H9 (cell line): ENCODE results near the gene MAP7. TPM values are rescaled to one million over a fixed set of nuclear protein-coding genes. Genes with fewer than 3 reads are reported as not detected.

Source experiments
- DNase-seq: peaks from one replicate; pipeline ENCODE4 v3.0.0-alpha.2; 2017
- H2AFZ ChIP-seq: one replicate; pipeline ENCODE4 v1.6.1; 2013; ENCODE audit warnings: mild to moderate bottlenecking, low read length, control low read depth, moderate library complexity
- H2AK5ac ChIP-seq: 2 replicates; pipeline ENCODE4 v1.6.1; 2013; ENCODE audit warnings: low read length, control low read depth, mixed read lengths; ENCODE audit not compliant: insufficient read length
- H2BK120ac ChIP-seq: one replicate; pipeline ENCODE4 v1.6.1; 2013; ENCODE audit warnings: low read depth, mild to moderate bottlenecking, low read length, control low read depth, inconsistent platforms; ENCODE audit not compliant: poor library complexity, severe bottlenecking
- H2BK12ac ChIP-seq: 2 replicates; pipeline ENCODE4 v1.6.1; 2013; ENCODE audit warnings: low read length, control low read depth, mixed read lengths, low read depth; ENCODE audit not compliant: insufficient read length
- H2BK15ac ChIP-seq: 2 replicates; pipeline ENCODE4 v1.6.1; 2013; ENCODE audit warnings: low read depth, low read length, control low read depth
- H2BK20ac ChIP-seq: one replicate; pipeline ENCODE4 v1.6.1; 2013; ENCODE audit warnings: low read depth, mild to moderate bottlenecking, low read length, control low read depth, inconsistent platforms; ENCODE audit not compliant: poor library complexity, severe bottlenecking
- H2BK5ac ChIP-seq: 2 replicates; pipeline ENCODE4 v1.6.1; 2013; ENCODE audit warnings: low read length, control low read depth, mixed read lengths; ENCODE audit not compliant: insufficient read length
- H3K14ac ChIP-seq: 2 replicates; pipeline ENCODE4 v1.6.1; 2013; ENCODE audit warnings: low read length, control low read depth; ENCODE audit not compliant: insufficient read depth
- H3K18ac ChIP-seq: 2 replicates; pipeline ENCODE4 v1.6.1; 2013; ENCODE audit warnings: low read depth, mild to moderate bottlenecking, mixed read lengths, low read length, control low read depth; ENCODE audit not compliant: insufficient read length
- H3K23ac ChIP-seq: 2 replicates; pipeline ENCODE4 v1.6.1; 2013; ENCODE audit warnings: low read length, control low read depth, mixed read lengths, low read depth; ENCODE audit not compliant: insufficient read length
- H3K23me2 ChIP-seq: 2 replicates; pipeline ENCODE4 v1.6.1; 2013; ENCODE audit warnings: low read depth, mild to moderate bottlenecking, mixed read lengths, low read length, control low read depth; ENCODE audit not compliant: insufficient read length, poor library complexity, severe bottlenecking
- H3K27ac ChIP-seq: 2 replicates; pipeline ENCODE4 v1.5.1; 2013; ENCODE audit warnings: low read length, control low read depth, mixed read lengths, low read depth; ENCODE audit not compliant: insufficient read length
- H3K27me3 ChIP-seq: 2 replicates; pipeline ENCODE4 v1.6.1; 2013; ENCODE audit warnings: low read length, control low read depth, inconsistent platforms; ENCODE audit not compliant: insufficient read depth
- H3K4ac ChIP-seq: 2 replicates; pipeline ENCODE4 v1.6.1; 2013; ENCODE audit warnings: low read depth, mild to moderate bottlenecking, control low read depth, inconsistent platforms, low read length, moderate library complexity
- H3K4me1 ChIP-seq: 2 replicates; pipeline ENCODE4 v1.6.1; 2013; ENCODE audit warnings: low read length, control low read depth, inconsistent platforms; ENCODE audit not compliant: insufficient read depth
- H3K4me2 ChIP-seq: 2 replicates; pipeline ENCODE4 v1.6.1; 2013; ENCODE audit warnings: low read length, control low read depth, mixed read lengths; ENCODE audit not compliant: insufficient read length, insufficient read depth
- H3K56ac ChIP-seq: 2 replicates; pipeline ENCODE4 v1.6.1; 2013; ENCODE audit warnings: low read depth, mild to moderate bottlenecking, mixed read lengths, low read length, control low read depth; ENCODE audit not compliant: insufficient read length
- H3K79me1 ChIP-seq: 2 replicates; pipeline ENCODE4 v1.6.1; 2013; ENCODE audit warnings: low read depth, mild to moderate bottlenecking, moderate library complexity, low read length, control low read depth, inconsistent platforms; ENCODE audit not compliant: insufficient read depth, poor library complexity, severe bottlenecking
- H3K79me2 ChIP-seq: 2 replicates; pipeline ENCODE4 v1.6.1; 2013; ENCODE audit warnings: low read length, control low read depth, inconsistent platforms; ENCODE audit not compliant: insufficient read depth
- H3K9ac ChIP-seq: 2 replicates; pipeline ENCODE4 v1.6.1; 2013; ENCODE audit warnings: low read length, control low read depth, mixed read lengths; ENCODE audit not compliant: insufficient read length; ENCODE audit errors: extremely low read depth
- H3K9me3 ChIP-seq: one replicate; pipeline ENCODE4 v1.6.1; 2013; ENCODE audit warnings: low read depth, low read length, inconsistent platforms; ENCODE audit not compliant: control insufficient read depth
- H3T11ph ChIP-seq: one replicate; pipeline ENCODE4 v1.6.1; 2013; ENCODE audit warnings: mild to moderate bottlenecking, low read length, control low read depth, inconsistent platforms
- H4K20me1 ChIP-seq: one replicate; pipeline ENCODE4 v1.6.1; 2013; ENCODE audit not compliant: control insufficient read depth, insufficient read length, insufficient read depth
- H4K5ac ChIP-seq: 2 replicates; pipeline ENCODE4 v1.6.1; 2013; ENCODE audit warnings: low read depth, mild to moderate bottlenecking, mixed read lengths, low read length, control low read depth; ENCODE audit not compliant: insufficient read length
- H4K8ac ChIP-seq: replicated peaks from 2 replicates; pipeline ENCODE4 v1.6.1; 2013; ENCODE audit warnings: low read length, control low read depth, mixed read lengths, low read depth; ENCODE audit not compliant: insufficient read length
- H4K91ac ChIP-seq: 2 replicates; pipeline ENCODE4 v1.6.1; 2013; ENCODE audit warnings: low read depth, mild to moderate bottlenecking, moderate library complexity, mixed read lengths, low read length, control low read depth; ENCODE audit not compliant: insufficient read length
- H3K27ac Mint-ChIP-seq, 3 experiments: 2 replicates in 2 of 3; 3 replicates in 1 of 3; pipeline ENCODE4 v1.8.0; 2020 to 2021; ENCODE audit warnings: mixed read lengths in 3 of 3, mild to moderate bottlenecking in 1 of 3, moderate library complexity in 1 of 3
- H3K27me3 Mint-ChIP-seq: 2 replicates; pipeline ENCODE4 v1.8.0; 2021; ENCODE audit warnings: low read depth, mild to moderate bottlenecking, moderate library complexity, mixed read lengths
- H3K36me3 Mint-ChIP-seq, 3 experiments: 2 replicates in 2 of 3; 3 replicates in 1 of 3; pipeline ENCODE4 v1.8.0; 2020 to 2021; ENCODE audit warnings: low read depth in 3 of 3, mixed read lengths in 3 of 3; ENCODE audit not compliant: insufficient read depth in 1 of 3
- H3K4me1 Mint-ChIP-seq, 2 experiments: 2 replicates each; pipeline ENCODE4 v1.8.0; 2020; ENCODE audit warnings: mixed read lengths in 2 of 2
- H3K4me3 Mint-ChIP-seq, 2 experiments: 2 replicates in 1 of 2; 3 replicates in 1 of 2; pipeline ENCODE4 v1.8.0; 2020 to 2021; ENCODE audit warnings: mild to moderate bottlenecking in 2 of 2, mixed read lengths in 2 of 2, moderate library complexity in 1 of 2
- H3K9me3 Mint-ChIP-seq, 2 experiments: 2 replicates in 1 of 2; 3 replicates in 1 of 2; pipeline ENCODE4 v1.8.0; 2020; ENCODE audit warnings: mild to moderate bottlenecking in 2 of 2, mixed read lengths in 2 of 2, moderate library complexity in 1 of 2
- CTCF ChIP-seq: fragments of 200-600 bp; sonication (generic); conservative IDR thresholded peaks from 3 replicates; pipeline ENCODE4 v1.8.0; 2021; ENCODE audit warnings: antibody characterized with exemption, mild to moderate bottlenecking
- WGBS: extraction: QIAGEN DNeasy Blood & Tissue Kit; methylation state at CpG from one replicate; pipeline ENCODE4 v1.1.7; 2013; ENCODE audit warnings: missing lambda C conversion rate, low lambda C conversion rate, mixed read lengths; ENCODE audit not compliant: insufficient read length; ENCODE audit errors: extremely low coverage; 5-methylcytosine and 5-hydroxymethylcytosine counted together
- total RNA-seq: library from RNA; stranded (reverse); gene quantifications from 2 replicates; pipeline ENCODE4 v1.2.1, GENCODE V29; 2021

Gene MAP7
- total RNA-seq, 1 experiment from 2014 or later: 51.1 TPM

DNA sequence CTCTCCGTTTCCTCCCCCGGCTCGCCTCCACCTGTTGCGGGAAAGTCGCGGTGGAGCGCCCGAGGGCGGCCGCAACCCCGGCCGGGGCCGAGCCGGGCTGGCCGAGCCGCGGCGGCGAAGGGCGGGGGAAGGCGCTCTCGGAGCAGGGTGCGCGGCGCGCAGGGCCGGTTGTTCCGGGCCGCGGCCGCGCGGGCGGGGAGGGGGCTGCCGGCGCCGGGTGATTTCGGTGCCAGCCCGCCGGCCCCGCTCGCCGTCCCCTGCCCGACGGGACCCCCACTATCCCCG lies 235 bp downstream of the MAP7 start:
- no peak overlapping the region for H2BK5ac ChIP-seq
- H3K23me2 ChIP-seq: peaks cover 14% of the 10 kb centered on the region
- DNase-seq: no peak
- H3K9ac ChIP-seq: peak overlapping the region; percentile 62
- Mint-ChIP-seq H3K36me3 (no peaks in the 10 kb centered on the region), H3K4me1 (peaks cover 37 to 41% of the 10 kb centered on the region in 2 experiments), H3K27ac (no peak overlapping the region), H3K4me3 (peak overlapping the region; percentile 85 to 95), H3K27me3 (peaks cover 42% of the 10 kb centered on the region), H3K9me3 (no peaks in the 10 kb centered on the region)
- H3K27ac ChIP-seq: no peak overlapping the region
- H2AFZ ChIP-seq: no peak overlapping the region
- no peak overlapping the region for H3K56ac ChIP-seq
- H2BK20ac ChIP-seq: no peak overlapping the region
- no peak overlapping the region for H2BK15ac ChIP-seq
- peak overlapping the region; percentile 92 for H3K4me2 ChIP-seq
- H3K79me2 ChIP-seq: peaks cover 12% of the 10 kb centered on the region; the same call in 1 of the 2 replicates
- no peak overlapping the region for H3T11ph ChIP-seq
- H2BK12ac ChIP-seq: no peak overlapping the region
- peak overlapping the region; percentile 63; the same call in 1 of the 2 replicates for H3K14ac ChIP-seq
- peaks cover 2% of the 10 kb centered on the region for H3K79me1 ChIP-seq
- H2AK5ac ChIP-seq: no peak overlapping the region
- H3K23ac ChIP-seq: no peak overlapping the region
- H4K20me1 ChIP-seq: no peaks in the 10 kb centered on the region
- H2BK120ac ChIP-seq: no peak overlapping the region
- no peak overlapping the region for H4K5ac ChIP-seq
- no peak overlapping the region for H4K8ac ChIP-seq
- WGBS: no CpG with 5 or more reads among the region's 46 CpGs
- no peak overlapping the region for H4K91ac ChIP-seq
- no peak for TF ChIP-seq CTCF
- H3K4me1 ChIP-seq: peaks cover 3% of the 10 kb centered on the region; the same call in 1 of the 2 replicates
- H3K9me3 ChIP-seq: no peaks in the 10 kb centered on the region
- no peaks in the 10 kb centered on the region; the same call in 1 of the 2 replicates for H3K27me3 ChIP-seq
- H3K4ac ChIP-seq: no peak overlapping the region
- peak overlapping the region; percentile 78 for H3K18ac ChIP-seq
